HepG2 (cell line): ENCODE results near the gene FEM1B. TPM values are rescaled to one million over a fixed set of nuclear protein-coding genes. Genes with fewer than 3 reads are reported as not detected.

Source experiments
- ARHGAP35 ChIP-seq: sonication (generic); formaldehyde crosslinking; IDR thresholded peaks from 2 replicates; pipeline ENCODE4 v1.9.0; 2022; ENCODE audit warnings: mild to moderate bottlenecking, inconsistent platforms, moderate library complexity, missing genetic modification reagents, borderline replicate concordance
- ARNT ChIP-seq: fragments of 450-650 bp; IDR thresholded peaks from 2 replicates; pipeline ENCODE4 v1.6.1; 2017
- ATF7-NPFF ChIP-seq: sonication (generic); formaldehyde crosslinking; IDR thresholded peaks from 2 replicates; pipeline ENCODE4 v1.8.1; 2023; ENCODE audit warnings: mild to moderate bottlenecking, low read depth, missing genetic modification reagents, moderate library complexity
- BRCA1 ChIP-seq: sonication (generic); formaldehyde crosslinking; IDR thresholded peaks from 2 replicates; pipeline ENCODE4 v1.4.0; 2020; ENCODE audit warnings: missing genetic modification reagents
- CREM ChIP-seq, 2 experiments: sonication (generic) in 1 of 2; formaldehyde crosslinking in 1 of 2; IDR thresholded peaks; 2 replicates each; pipeline versions ENCODE4 v1.4.0 to v1.6.1; 2016 to 2020; ENCODE audit warnings: antibody characterized with exemption in 1 of 2, mild to moderate bottlenecking in 1 of 2, missing genetic modification reagents in 1 of 2
- ERF ChIP-seq: IDR thresholded peaks from 2 replicates; pipeline ENCODE4 v1.6.1; 2018; ENCODE audit warnings: missing biosample characterization, missing genetic modification reagents
- FOXC1 ChIP-seq: sonication (generic); formaldehyde crosslinking; IDR thresholded peaks from 2 replicates; pipeline ENCODE4 v1.8.0; 2022; ENCODE audit warnings: mild to moderate bottlenecking, missing genetic modification reagents, borderline replicate concordance
- FOXJ3 ChIP-seq: sonication (generic); formaldehyde crosslinking; IDR thresholded peaks from 2 replicates; pipeline ENCODE4 v1.4.0; 2020; ENCODE audit warnings: missing genetic modification reagents, mild to moderate bottlenecking, borderline replicate concordance
- HDAC2 ChIP-seq: sonication (generic); formaldehyde crosslinking; IDR thresholded peaks from 2 replicates; pipeline ENCODE4 v1.4.0; 2020; ENCODE audit warnings: missing genetic modification reagents
- HDAC6 ChIP-seq: fragments of 200-600 bp; sonication (generic); IDR thresholded peaks from 2 replicates; pipeline ENCODE4 v1.7.0; 2017; ENCODE audit warnings: mild to moderate bottlenecking, antibody characterized with exemption, low read length, low read depth
- MAFK ChIP-seq, 2 experiments: IDR thresholded peaks in 1 of 2; conservative IDR thresholded peaks in 1 of 2; 2 replicates each; pipeline ENCODE4 v1.6.1; 2011; ENCODE audit warnings: improper control_type of control experiment in 2 of 2, low read length in 2 of 2
- NFRKB ChIP-seq: fragments of 450-650 bp; IDR thresholded peaks from 2 replicates; pipeline ENCODE4 v1.6.1; 2017
- NR2C2 ChIP-seq: sonication (generic); formaldehyde crosslinking; IDR thresholded peaks from 2 replicates; pipeline ENCODE4 v1.4.0; 2020; ENCODE audit warnings: missing genetic modification reagents, mild to moderate bottlenecking, moderate library complexity, borderline replicate concordance
- PCBP2 ChIP-seq: fragments of 200-400 bp; formaldehyde crosslinking; optimal IDR thresholded peaks from 2 replicates; pipeline ENCODE3; 2018; ENCODE audit warnings: low read length, low read depth; ENCODE audit not compliant: poor library complexity, severe bottlenecking
- PHF8 ChIP-seq: sonication (generic); formaldehyde crosslinking; IDR thresholded peaks from 2 replicates; pipeline ENCODE4 v1.5.0; 2020; ENCODE audit warnings: missing genetic modification reagents
- SAFB2 ChIP-seq: sonication (generic); formaldehyde crosslinking; IDR thresholded peaks from 2 replicates; pipeline ENCODE4 v1.5.1; 2020; ENCODE audit warnings: missing genetic modification reagents, low read depth, mild to moderate bottlenecking, borderline replicate concordance
- ZBTB33 ChIP-seq: sonication (generic); formaldehyde crosslinking; IDR thresholded peaks from 2 replicates; pipeline ENCODE4 v1.4.0; 2020; ENCODE audit warnings: missing genetic modification reagents
- ZBTB42 ChIP-seq: sonication (generic); formaldehyde crosslinking; IDR thresholded peaks from 2 replicates; pipeline ENCODE4 v1.5.0; 2020; ENCODE audit warnings: mild to moderate bottlenecking, missing genetic modification reagents
- ZBTB7A ChIP-seq: sonication (generic); formaldehyde crosslinking; IDR thresholded peaks from 2 replicates; pipeline ENCODE4 v1.8.0; 2022; ENCODE audit warnings: mild to moderate bottlenecking, missing genetic modification reagents
- ZFP90 ChIP-seq: sonication (generic); formaldehyde crosslinking; IDR thresholded peaks from 2 replicates; pipeline ENCODE4 v1.8.0; 2022; ENCODE audit warnings: missing genetic modification reagents, mild to moderate bottlenecking, inconsistent platforms, borderline replicate concordance
- ZNF484 ChIP-seq: sonication (generic); formaldehyde crosslinking; IDR thresholded peaks from 2 replicates; pipeline ENCODE4 v1.5.1; 2020; ENCODE audit warnings: mild to moderate bottlenecking, low read depth, missing genetic modification reagents, borderline replicate concordance
- ZNF879 ChIP-seq: sonication (generic); formaldehyde crosslinking; IDR thresholded peaks from 2 replicates; pipeline ENCODE4 v1.8.1; 2023; ENCODE audit warnings: missing genetic modification reagents
- polyA plus RNA-seq, 8 experiments: library from polyadenylated mRNA; depleted of rRNA in 3 of 8; stranded (reverse) in 7 of 8; unstranded in 1 of 8; fragments of >200 nt; fragmentation: Illumina TruSeq in 4 of 8; extraction: Trizol in 4 of 8; gene quantifications; 2 replicates each; pipeline versions ENCODE4 v1.2.1 to v1.2.3, GENCODE V29; 2011 to 2016; ENCODE audit warnings: low read depth in 4 of 8, missing spikeins in 1 of 8, mixed read lengths in 1 of 8; ENCODE audit not compliant: insufficient read depth in 1 of 8
- total RNA-seq, 5 experiments: library from RNA; depleted of rRNA; stranded (reverse); fragments of >200 nt; fragmentation: Illumina TruSeq; extraction: Trizol; gene quantifications; 2 replicates each; pipeline ENCODE4 v1.2.3, GENCODE V29; 2016; ENCODE audit warnings: low read depth in 1 of 5
- TF ChIP-seq, protein P1 (sequence below): sonication (generic); formaldehyde crosslinking; IDR thresholded peaks from 2 replicates; pipeline ENCODE4 v1.4.0; 2020; ENCODE audit warnings: missing genetic modification reagents, borderline replicate concordance
- TF ChIP-seq, protein P2 (sequence below): sonication (generic); formaldehyde crosslinking; IDR thresholded peaks from 2 replicates; pipeline ENCODE4 v1.8.0; 2023; ENCODE audit warnings: mild to moderate bottlenecking, missing genetic modification reagents

The FEM1B gene
- total and polyA plus RNA-seq, 2 of the 13 experiments (the other 11 are each of a cell fraction or from before 2014, with no cell fraction given): 38.1 to 40.0 TPM

- TF ChIP-seq NR2C2 (0 out of 2 replicates have a peak, but pooled peaks have one; percentile 18), ARHGAP35 (no peak), FOXC1 (CRISPR knock-in tag) (0 out of 2 replicates have a peak, but pooled peaks have one; percentile 40), ZFP90 (CRISPR knock-in tag) (no peak), BRCA1 (CRISPR knock-in tag) (no peak), MAFK (conservative IDR thresholded peaks at IDR 0.05 in 1 of 2, IDR thresholded peaks at IDR 0.05 in 1 of 2; ENCODE audit: low read length in 2 of 2) (no peak), ZBTB42 (CRISPR knock-in tag) (no peak), HDAC6 (no peak), ZBTB7A (CRISPR knock-in tag) (no peak), ZNF484 (CRISPR knock-in tag) (no peak), CREM (IDR thresholded peaks at IDR 0.05) (no peak), CREM (CRISPR knock-in tag; IDR thresholded peaks at IDR 0.05) (no peak), FOXJ3 (CRISPR knock-in tag) (0 out of 2 replicates have a peak, but pooled peaks have one; percentile 27), ZNF879 (CRISPR knock-in tag) (no peak), HDAC2 (CRISPR knock-in tag) (peak; percentile 63), PHF8 (CRISPR knock-in tag) (peak; percentile 39; the same call in 1 of the 2 replicates), SAFB2 (CRISPR knock-in tag) (no peak), NFRKB (no peak), PCBP2 (no peak), ARNT (no peak), ZBTB33 (peak; percentile 34; the same call in 1 of the 2 replicates), ERF (CRISPR knock-in tag) (0 out of 2 replicates have a peak, but pooled peaks have one; percentile 46), ATF7-NPFF (CRISPR knock-in tag) (peak; percentile 59; the same call in 1 of the 2 replicates)
- TF ChIP-seq, protein P1, sequence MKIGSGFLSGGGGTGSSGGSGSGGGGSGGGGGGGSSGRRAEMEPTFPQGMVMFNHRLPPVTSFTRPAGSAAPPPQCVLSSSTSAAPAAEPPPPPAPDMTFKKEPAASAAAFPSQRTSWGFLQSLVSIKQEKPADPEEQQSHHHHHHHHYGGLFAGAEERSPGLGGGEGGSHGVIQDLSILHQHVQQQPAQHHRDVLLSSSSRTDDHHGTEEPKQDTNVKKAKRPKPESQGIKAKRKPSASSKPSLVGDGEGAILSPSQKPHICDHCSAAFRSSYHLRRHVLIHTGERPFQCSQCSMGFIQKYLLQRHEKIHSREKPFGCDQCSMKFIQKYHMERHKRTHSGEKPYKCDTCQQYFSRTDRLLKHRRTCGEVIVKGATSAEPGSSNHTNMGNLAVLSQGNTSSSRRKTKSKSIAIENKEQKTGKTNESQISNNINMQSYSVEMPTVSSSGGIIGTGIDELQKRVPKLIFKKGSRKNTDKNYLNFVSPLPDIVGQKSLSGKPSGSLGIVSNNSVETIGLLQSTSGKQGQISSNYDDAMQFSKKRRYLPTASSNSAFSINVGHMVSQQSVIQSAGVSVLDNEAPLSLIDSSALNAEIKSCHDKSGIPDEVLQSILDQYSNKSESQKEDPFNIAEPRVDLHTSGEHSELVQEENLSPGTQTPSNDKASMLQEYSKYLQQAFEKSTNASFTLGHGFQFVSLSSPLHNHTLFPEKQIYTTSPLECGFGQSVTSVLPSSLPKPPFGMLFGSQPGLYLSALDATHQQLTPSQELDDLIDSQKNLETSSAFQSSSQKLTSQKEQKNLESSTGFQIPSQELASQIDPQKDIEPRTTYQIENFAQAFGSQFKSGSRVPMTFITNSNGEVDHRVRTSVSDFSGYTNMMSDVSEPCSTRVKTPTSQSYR (CRISPR knock-in tag): peak; percentile 97
- TF ChIP-seq, protein P2, sequence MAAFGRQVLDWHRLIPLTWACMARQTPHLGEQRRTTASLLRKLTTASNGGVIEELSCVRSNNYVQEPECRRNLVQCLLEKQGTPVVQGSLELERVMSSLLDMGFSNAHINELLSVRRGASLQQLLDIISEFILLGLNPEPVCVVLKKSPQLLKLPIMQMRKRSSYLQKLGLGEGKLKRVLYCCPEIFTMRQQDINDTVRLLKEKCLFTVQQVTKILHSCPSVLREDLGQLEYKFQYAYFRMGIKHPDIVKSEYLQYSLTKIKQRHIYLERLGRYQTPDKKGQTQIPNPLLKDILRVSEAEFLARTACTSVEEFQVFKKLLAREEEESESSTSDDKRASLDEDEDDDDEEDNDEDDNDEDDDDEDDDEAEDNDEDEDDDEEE (CRISPR knock-in tag): no peak
These were observed 20.7 kb upstream of the FEM1B start (continued) for GRCh38 chr15:68256675-68257450.
